ENCODE measurements around the gene COL17A1.

GRCh38 chr10:104038958-104039752, 46.5 kb downstream of the COL17A1 start:
- TF ChIP-seq CTCF (IDR thresholded peaks at IDR 0.05) (no peak), POLR2A (IDR thresholded peaks at IDR 0.05) (no peak)
